Caki2 (cell line): ENCODE data around the gene CD8A. TPM values are rescaled to one million over a fixed set of nuclear protein-coding genes. Genes with fewer than 3 reads are reported as not detected.

Experiments
- DNase-seq: peaks from one replicate; pipeline ENCODE4 v3.0.0-alpha.2; 2015; ENCODE audit warnings: low read depth
- in situ Hi-C: cut with HindIII; loops from 2 replicates; pipeline ENCODE4 v1.10.0; 2016; ENCODE audit warnings: low sequenced_read_pairs, low pct_unique_long_range_greater_than_20kb, mixed read lengths
- total RNA-seq: library from RNA; depleted of rRNA; stranded (reverse); fragments of >200 nt; shearing (Covaris generic); gene quantifications from 2 replicates; pipeline ENCODE4 v1.2.3, GENCODE V29; 2014; ENCODE audit warnings: low replicate concordance

Gene CD8A
- total RNA-seq, 1 experiment from 2014 or later = not detected

DNA sequence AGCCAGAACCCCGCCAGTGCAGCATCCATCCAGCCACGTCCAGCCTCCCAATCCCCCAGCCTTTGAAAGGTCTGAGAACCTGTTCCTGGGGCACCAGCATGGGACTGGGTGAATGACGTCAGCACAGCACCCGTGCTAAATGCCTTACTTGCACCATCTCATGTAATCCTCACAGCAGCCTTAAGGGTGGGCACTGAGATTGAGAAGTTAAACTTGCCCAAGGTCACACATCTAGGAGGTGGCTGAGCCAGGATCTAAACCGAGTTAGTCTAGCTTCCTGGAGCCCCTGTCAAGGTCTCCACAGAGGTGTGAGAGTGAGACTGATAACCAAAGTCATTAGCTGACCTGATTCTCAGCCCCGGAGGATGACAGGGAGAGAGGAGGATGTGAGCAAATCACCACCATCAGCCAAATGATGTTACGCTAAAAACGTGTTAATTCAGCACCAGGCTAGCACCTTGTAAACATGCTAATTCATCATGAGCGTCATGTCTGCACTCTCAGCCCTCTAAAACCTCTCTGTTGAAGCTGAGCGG is 4.6 kb downstream of the CD8A start:
- in situ Hi-C loops = no loop called here
- no peak for DNase-seq

- in situ Hi-C loops = no loop called here
- DNase-seq = no peak
These were observed 5.3 kb downstream of the CD8A start for GRCh38 chr2:86785456-86785855.

DNA sequence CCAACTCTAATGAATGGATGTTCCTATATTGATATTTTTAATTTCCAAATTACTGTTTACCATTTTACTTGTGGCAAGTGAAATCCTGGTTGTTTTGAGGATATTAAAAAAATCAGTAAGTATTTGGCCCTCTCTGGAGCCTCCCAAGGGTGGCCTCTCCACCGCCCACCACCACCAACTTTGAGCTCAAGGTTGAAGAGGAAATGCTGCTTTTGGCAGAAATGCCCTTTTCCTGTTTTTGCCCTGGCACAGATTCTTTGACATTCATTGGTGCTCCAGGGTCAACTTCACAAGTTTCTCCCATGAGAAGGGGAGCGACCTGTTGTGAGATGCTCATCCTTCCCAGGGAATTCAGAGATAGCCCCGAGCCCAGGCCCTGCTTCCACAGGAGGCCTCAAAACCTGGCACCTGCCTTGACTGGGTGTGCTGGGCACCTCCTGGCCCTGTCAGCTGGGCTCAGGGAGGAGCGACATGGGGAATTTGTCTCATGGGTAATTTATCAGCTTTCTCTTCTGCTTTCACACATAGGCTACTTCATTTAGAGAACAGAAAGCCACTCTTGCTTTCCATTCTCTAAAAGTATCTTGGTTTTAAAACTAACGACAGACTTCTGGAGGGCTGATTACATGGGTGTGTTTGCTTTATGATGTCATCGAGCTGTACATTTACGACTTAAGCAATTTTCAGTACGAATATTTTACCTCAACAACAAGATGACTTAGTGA is 6.9 kb downstream of the CD8A start:
- in situ Hi-C loops = no loop called here
- DNase-seq = no peak

DNA sequence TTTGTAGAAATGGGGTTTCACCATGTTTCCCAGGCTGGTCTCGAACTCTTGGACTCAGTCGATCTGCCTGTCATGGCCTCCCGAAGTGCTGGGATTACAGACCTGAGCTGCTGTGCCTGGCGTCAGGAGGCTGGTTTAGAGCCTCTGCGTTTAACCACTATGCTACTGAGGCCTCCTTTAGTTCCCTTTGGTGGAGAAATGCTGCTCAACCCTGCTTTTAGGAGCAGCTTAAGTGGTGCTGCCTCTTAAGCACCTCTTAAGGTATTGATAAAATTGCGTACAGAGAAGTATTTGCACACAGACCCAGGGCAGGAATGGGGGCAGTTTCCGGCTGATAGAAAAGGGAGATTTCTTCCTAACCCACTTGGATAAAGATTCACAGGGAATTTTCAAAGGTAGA is 8.0 kb downstream of the CD8A start:
- in situ Hi-C loops = no loop called here
- DNase-seq = no peak

DNA sequence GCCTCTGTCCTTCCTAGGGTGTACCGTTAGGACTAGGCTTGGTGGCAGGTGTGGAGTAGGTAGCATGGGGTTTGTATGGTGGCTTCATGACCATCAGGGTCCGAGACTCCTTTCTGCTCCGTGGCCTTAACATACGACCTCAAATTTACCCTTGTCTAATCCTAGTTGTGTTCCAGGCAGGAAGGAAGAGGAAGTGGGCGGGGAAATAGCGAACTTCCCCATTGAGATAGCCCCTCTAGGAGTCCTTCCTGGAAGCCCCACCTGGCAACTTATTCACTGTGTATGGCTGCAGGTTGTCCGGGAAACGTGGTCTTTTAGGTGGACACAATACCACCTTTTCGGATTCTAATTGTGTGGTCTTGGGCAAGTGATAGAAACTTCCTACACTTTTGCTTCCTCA is 9.3 kb downstream of the CD8A start:
- in situ Hi-C loops = no loop called here
- DNase-seq = no peak

- in situ Hi-C loops = no loop called here
- DNase-seq = no peak
These were observed 10.7 kb downstream of the CD8A start for GRCh38 chr2:86779971-86780370.

- DNase-seq = no peak
- in situ Hi-C loops = no loop called here
These were observed 11.8 kb downstream of the CD8A start for GRCh38 chr2:86778957-86779356.

- no peak for DNase-seq
- in situ Hi-C loops = no loop called here
These were observed 14.2 kb downstream of the CD8A start for GRCh38 chr2:86776532-86776931.

GRCh38 chr2:86775338-86775737 is 15.4 kb downstream of the CD8A start:
- DNase-seq = no peak
- in situ Hi-C loops = no loop called here

DNA sequence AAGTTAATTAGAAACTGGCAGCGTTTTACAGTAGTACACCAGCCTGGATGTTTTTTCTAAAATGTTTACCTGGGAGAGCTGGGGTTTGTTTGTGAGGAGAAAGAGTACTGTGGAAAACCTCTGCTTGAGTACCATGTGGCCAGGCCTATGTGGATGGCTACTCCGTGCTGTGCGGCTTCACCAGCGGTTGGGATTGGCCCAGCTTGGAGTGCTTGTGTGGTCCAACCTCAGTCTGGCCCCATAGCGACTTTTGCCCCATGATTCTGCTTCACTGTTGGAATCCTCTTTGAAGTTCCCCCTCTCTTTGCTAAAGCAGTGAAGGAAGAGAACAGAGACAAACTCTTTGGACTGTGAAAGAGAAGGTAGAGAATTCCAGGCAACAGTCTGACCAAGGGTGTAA is 15.9 kb downstream of the CD8A start:
- DNase-seq = no peak
- in situ Hi-C loops = no loop called here

DNA sequence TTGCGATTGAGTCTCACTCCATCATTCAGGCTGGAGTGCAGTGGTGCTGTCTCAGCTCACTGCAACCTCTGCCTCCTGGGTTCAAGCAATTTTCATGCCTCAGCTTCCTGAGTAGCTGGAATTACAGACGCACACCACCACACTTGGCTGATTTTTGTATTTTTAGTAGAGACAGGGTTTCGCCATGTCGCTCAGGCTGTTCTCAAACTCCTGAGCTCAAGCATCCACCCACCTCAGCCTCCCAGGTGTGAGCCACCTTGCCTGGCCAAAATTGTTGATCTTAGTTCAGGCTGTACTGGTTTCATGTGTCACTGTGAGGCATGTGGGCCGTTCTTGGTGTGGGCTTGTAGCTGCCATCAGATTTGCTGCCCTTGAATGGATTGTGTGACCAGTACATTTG is 18.1 kb downstream of the CD8A start:
- DNase-seq = no peak
- in situ Hi-C loops = no loop called here

- in situ Hi-C loops = no loop called here
- no peak for DNase-seq
These were observed 19.9 kb downstream of the CD8A start for GRCh38 chr2:86770816-86771301.

DNA sequence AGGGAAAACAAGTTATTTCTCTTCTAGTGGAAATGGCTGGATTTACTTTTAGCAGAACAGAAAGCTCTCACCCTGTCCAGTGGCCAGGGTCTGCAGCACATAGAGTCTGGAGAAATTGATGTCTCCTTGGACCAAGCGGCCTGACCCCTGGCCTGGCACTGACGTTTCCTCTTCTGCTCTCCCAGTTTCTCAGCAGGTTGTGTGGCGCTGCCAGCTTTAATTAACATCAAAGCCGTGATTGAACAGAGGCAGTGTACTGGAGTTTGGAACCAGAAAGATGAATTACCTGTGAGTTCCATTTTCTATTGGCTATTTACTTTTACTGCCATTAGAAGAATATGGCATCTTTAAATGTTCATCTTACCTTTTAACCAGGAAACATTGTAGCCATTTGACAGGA is 20.9 kb downstream of the CD8A start:
- in situ Hi-C loops = no loop called here

GRCh38 chr2:86768189-86768949 is 22.3 kb downstream of the CD8A start:
- in situ Hi-C loops = no loop called here
- DNase-seq = no peak

More for the DNA sequence above, 20.9 kb downstream of the CD8A start:
- DNase-seq = no peak

DNA sequence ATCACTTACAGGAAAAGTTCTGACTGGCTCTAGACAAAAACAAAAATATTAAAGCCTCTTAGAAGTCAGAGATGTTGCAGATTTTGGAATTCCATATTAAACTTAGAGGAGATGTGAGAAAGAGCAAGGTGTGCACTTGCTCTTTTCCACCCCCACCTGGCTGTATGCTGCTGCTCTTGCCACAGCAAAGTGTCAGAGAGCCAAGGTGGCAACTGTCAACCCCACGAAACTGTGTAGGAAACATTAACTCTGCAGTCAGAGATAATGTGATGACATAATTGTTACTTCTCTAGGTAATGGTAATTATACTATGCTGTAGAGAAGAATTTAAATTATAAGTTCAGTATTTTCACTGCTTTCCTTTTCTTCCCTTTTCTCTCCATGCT is 25.4 kb downstream of the CD8A start:
- in situ Hi-C loops = no loop called here
- DNase-seq = no peak

DNA sequence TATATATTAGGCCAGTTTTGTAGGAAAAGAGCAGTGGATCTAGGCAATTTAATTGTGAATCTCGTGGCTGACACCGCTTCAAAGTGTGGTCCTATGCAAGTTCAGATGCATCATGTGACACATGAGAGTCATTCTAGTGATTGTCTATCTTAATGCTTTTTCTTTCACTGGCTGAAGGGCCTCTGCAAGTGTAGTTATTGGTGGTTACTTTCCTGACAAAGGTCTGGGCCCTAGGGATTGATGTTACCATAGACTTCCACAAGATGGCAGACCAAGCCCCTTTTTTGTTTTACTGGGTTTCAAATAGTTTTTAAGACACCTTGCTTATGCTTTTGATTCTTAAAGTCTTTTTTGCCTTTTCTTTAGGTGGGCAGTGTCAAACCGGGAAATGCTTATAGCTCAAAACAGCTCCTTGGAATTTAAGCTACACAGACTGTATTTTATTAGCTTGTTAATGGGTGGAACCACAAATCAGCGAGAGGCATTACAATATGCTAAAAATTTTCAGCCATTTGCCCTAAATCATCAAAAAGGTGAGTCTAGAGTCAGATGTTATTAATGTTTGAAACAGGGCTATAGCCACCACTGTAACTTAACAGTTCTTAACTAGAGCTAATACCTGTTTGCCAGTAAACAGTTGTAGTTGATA is 25.9 kb downstream of the CD8A start:
- in situ Hi-C loops = no loop called here
- peak; percentile 56 for DNase-seq

DNA sequence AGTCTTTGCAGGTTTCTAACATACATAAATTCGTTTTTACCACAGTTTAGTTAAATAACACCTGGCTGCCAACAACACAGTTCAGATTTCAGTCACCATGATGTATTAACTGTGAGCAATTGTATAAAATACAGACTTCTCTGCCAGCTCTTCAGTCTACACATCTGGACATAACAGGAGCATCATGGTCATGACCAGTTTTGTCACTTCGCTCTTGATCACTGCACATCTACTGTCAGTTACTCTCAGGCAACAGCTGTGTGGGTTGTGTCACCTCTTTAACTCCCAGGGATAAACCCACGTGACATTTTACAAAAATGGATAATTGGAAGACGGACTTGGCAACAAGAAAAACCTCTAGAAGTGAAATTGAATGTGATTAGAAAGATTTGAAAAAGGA is 30.3 kb downstream of the CD8A start:
- DNase-seq = no peak
- in situ Hi-C loops = no loop called here

GRCh38 chr2:86758405-86758804 is 32.3 kb downstream of the CD8A start:
- in situ Hi-C loops = no loop called here
- DNase-seq = no peak

DNA sequence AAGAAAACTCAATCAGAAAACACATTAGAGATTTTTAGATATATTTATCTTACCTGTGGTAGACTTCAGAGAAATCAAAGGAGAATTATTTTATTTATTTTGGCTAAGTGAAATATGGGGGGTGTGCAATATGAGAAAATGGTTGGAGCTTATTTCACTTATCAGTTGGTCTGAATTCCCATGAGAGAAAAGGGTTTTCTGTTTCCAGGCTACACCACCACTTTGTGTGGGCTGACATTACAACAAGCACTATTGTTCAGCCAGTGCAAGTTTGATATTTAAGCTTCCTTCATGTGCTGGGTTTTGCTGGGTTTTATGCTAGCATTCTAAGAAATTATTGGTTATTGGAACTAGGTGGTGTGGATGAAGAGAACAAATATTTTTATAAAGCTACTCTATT is 37.1 kb downstream of the CD8A start:
- no peak for DNase-seq
- in situ Hi-C loops = no loop called here
